ENCODE measurements around the gene EMILIN1. TPM values are rescaled to one million over a fixed set of nuclear protein-coding genes. Genes with fewer than 3 reads are reported as not detected.

Gene EMILIN1
- total RNA-seq, 5 donors from 2014 or later (not counting 1 experiment from before 2014, with no cell fraction given): 0.28 to 1.1 (median 0.85) TPM

DNA sequence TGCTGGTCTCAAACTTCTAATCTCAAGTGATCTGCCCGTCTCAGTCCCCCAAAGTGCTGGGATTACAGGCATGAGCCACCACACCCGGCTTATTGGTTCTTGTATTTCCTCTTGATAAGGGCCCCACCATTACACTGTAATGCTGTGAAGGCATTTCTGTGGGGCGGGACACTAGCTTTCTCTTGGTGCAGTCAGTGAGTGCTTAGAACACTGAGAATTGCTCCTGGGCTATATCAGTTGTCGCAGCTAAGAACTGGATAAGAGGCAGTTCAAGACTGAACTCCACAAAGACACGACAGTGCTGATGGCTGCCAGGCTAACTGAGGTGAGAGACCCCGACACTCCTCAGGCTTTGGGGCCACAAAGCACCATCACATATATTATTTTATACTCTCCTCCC, 10.2 kb downstream of the EMILIN1 start:
- Histone ChIP-seq H3K27me3 (replicated peaks in 1 of 2; ENCODE audit: control insufficient read depth in 2 of 2, extremely low read depth in 1 of 2, insufficient read depth in 2 of 2, low read length in 1 of 2) (peaks cover 0 to 4% of the 10 kb centered on the region in 2 experiments), H3K4me3 (ENCODE audit: control insufficient read depth in 1 of 2, extremely low read depth in 1 of 2, low read length in 1 of 2) (no peak overlapping the region), H3K9me3 (no peaks in the 10 kb centered on the region), H3K4me1 (ENCODE audit: control insufficient read depth in 1 of 2, extremely low read depth in 1 of 2, insufficient read depth in 2 of 2, low read length in 2 of 2) (peaks cover 2 to 26% of the 10 kb centered on the region in 2 experiments), H3K36me3 (ENCODE audit: control insufficient read depth in 2 of 2, extremely low read depth in 1 of 2, insufficient read depth in 1 of 2, low read length in 1 of 2) (no peaks in the 10 kb centered on the region), H3K27ac (ENCODE audit: low read length) (no peak overlapping the region)
- DNase-seq (no peak), ATAC-seq (replicated peaks in 1 of 4) (no peak)
- ChIA-PET POLR2A (no interaction called here), CTCF (interaction anchor here (0.6 to 1.3 kb wide), 4 partner anchors 9 to 55 kb away, joined by 3 to 11 read pairs (median 4); partner anchors contain the start of gene ABHD1 (in 1 of the 2))
- Mint-ChIP-seq H3K4me1 (peaks cover 17 to 20% (median 20%) of the 10 kb centered on the region in 3 donors), H3K27ac (no peak overlapping the region), H3K27me3 (no peaks in the 10 kb centered on the region), H3K9me3 (no peaks in the 10 kb centered on the region), H3K36me3 (peaks cover 3% of the 10 kb centered on the region), H3K4me3 (no peak overlapping the region)
- WGBS (ENCODE audit: insufficient coverage): 100% methylated on average over 2 of the region's 6 CpGs

DNA sequence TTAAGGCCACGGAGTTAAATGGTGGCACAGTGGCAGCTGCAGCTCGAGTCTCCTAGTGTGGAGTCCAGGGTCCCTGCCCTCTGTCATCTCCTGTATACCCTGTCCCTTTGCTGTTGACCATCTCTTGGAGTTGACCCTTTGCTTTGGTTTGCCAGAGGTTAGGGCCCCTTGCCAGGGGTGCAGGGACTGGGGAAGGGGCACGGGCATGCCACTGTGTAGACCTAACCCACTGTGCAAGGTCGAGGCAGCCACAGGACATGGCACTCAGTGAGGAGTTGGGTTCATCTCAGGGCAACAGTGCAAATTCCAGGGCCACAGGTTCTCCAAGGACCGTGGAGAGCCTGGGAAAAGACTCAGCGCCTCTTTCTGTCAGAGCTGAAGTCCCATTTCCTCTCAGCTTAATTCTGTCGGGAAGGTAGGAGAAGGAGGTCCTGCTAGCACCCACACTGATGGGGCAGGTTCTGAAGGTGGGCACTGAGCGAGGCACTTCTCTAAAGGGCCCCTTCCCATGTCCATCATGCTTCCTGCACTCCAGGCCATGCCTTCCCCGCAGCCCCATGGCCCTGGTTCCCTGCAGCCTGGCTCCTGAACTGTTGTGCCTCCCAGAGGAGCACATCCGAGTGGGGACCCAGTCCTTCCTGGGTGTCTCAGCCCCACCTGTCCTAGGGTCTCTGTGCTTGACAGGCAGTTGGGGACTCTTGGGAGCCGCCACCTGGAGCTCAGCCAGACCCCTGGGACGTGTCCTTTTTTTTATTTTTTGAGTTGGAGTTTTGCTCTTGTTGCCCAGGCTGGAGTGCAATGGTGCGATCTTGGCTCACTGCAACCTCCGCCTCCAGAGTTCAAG, 10.9 kb downstream of the EMILIN1 start:
- Histone ChIP-seq H3K27ac (ENCODE audit: low read length) (no peak overlapping the region), H3K36me3 (ENCODE audit: control insufficient read depth in 2 of 2, extremely low read depth in 1 of 2, insufficient read depth in 1 of 2, low read length in 1 of 2) (no peaks in the 10 kb centered on the region), H3K4me3 (ENCODE audit: control insufficient read depth in 1 of 2, extremely low read depth in 1 of 2, low read length in 1 of 2) (no peak overlapping the region), H3K4me1 (ENCODE audit: control insufficient read depth in 1 of 2, extremely low read depth in 1 of 2, insufficient read depth in 2 of 2, low read length in 2 of 2) (peaks cover 2 to 20% of the 10 kb centered on the region in 2 experiments), H3K27me3 (replicated peaks in 1 of 2; ENCODE audit: control insufficient read depth in 2 of 2, extremely low read depth in 1 of 2, insufficient read depth in 2 of 2, low read length in 1 of 2) (peaks cover 0 to 4% of the 10 kb centered on the region in 2 experiments), H3K9me3 (no peaks in the 10 kb centered on the region)
- Mint-ChIP-seq H3K36me3 (peaks cover 3% of the 10 kb centered on the region), H3K27ac (no peak overlapping the region), H3K4me3 (no peak overlapping the region), H3K27me3 (no peaks in the 10 kb centered on the region), H3K4me1 (peaks cover 14 to 20% (median 20%) of the 10 kb centered on the region in 3 donors), H3K9me3 (no peaks in the 10 kb centered on the region)
- POLR2A ChIA-PET: interaction anchor here (0.6 to 0.7 kb wide), 3 partner anchors 24 to 183 kb away, joined by 3 to 5 read pairs (median 5); no protein-coding TSS in a partner anchor
- WGBS (ENCODE audit: insufficient coverage): 92% methylated on average over 9 of the region's 14 CpGs
- DNase-seq (no peak), ATAC-seq (replicated peaks in 1 of 4) (no peak)
- CTCF ChIA-PET: interaction anchor here (0.6 kb wide), 3 partner anchors 10 to 191 kb away, joined by 3 to 8 read pairs (median 5); no protein-coding TSS in a partner anchor

DNA sequence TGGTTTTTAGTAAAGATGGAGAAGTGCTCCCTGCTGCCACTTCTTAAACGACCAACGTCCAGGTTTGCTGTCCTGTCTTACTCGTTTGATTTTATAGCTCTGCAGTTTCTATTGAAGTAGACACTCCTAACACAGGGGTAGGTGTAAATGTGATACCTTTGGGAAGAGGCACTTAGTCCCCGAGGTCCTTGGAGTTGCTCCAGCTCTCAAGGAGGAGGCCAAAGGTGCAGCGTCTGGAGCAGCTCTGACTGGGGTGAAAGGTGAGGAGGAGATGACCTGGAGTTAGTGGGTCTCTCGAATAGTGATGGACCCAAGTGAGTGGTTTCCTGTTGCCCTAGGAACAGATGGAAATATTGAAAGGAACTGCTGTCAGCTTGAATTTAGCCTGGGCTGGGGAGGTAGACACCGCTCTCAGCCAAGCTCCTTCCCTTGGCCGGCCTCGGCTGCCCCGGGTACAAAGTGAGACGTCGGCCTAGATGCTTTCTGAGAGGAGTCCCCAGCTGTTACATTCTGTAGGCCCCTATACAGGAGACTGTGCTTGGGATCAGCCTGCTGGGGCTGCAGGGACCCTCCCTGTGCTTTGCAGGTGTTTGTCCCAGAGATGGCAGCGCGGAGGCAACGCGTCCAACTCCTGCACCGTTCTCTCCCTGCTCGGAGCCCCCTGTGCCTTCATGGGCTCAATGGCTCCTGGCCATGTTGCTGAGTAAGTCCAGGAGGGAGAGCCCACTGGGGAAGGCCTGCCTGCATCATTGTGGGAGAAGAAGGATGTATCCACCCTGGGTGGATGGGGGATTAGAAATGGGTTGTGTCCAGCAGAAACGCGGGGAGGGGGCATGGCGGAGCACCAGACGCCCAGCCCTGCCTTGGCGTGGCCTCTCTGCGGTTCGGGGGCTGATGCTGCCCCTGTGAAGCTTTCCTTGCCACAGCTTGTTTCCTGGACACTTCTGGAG, 13.6 kb downstream of the EMILIN1 start:
- ATAC-seq (replicated peaks in 1 of 4) (no peak), DNase-seq (no peak)
- Histone ChIP-seq H3K9me3 (no peaks in the 10 kb centered on the region), H3K27me3 (replicated peaks in 1 of 2; ENCODE audit: control insufficient read depth in 2 of 2, extremely low read depth in 1 of 2, insufficient read depth in 2 of 2, low read length in 1 of 2) (peaks cover 0 to 10% of the 10 kb centered on the region in 2 experiments), H3K4me1 (ENCODE audit: control insufficient read depth in 1 of 2, extremely low read depth in 1 of 2, insufficient read depth in 2 of 2, low read length in 2 of 2) (peaks cover 3 to 13% of the 10 kb centered on the region in 2 experiments), H3K36me3 (ENCODE audit: control insufficient read depth in 2 of 2, extremely low read depth in 1 of 2, insufficient read depth in 1 of 2, low read length in 1 of 2) (no peaks in the 10 kb centered on the region), H3K4me3 (ENCODE audit: control insufficient read depth in 1 of 2, extremely low read depth in 1 of 2, low read length in 1 of 2) (no peak overlapping the region), H3K27ac (ENCODE audit: low read length) (no peak overlapping the region)
- Mint-ChIP-seq H3K4me1 (peaks cover 18 to 34% (median 20%) of the 10 kb centered on the region in 3 donors), H3K27ac (no peak overlapping the region), H3K36me3 (peaks cover 3% of the 10 kb centered on the region), H3K9me3 (no peaks in the 10 kb centered on the region), H3K4me3 (no peak overlapping the region), H3K27me3 (no peaks in the 10 kb centered on the region)
- CTCF ChIA-PET: interaction anchor here in 1 of 2 donors (0.6 kb wide), 1 partner anchor 1112 kb away, joined by 3 read pairs; no protein-coding TSS in a partner anchor
- WGBS (ENCODE audit: insufficient coverage): 83% methylated on average over 21 of the region's 25 CpGs
- POLR2A ChIA-PET: interaction anchor here in 1 of 2 donors (0.7 kb wide), 1 partner anchor 137 kb away, joined by 3 read pairs; no protein-coding TSS in a partner anchor

DNA sequence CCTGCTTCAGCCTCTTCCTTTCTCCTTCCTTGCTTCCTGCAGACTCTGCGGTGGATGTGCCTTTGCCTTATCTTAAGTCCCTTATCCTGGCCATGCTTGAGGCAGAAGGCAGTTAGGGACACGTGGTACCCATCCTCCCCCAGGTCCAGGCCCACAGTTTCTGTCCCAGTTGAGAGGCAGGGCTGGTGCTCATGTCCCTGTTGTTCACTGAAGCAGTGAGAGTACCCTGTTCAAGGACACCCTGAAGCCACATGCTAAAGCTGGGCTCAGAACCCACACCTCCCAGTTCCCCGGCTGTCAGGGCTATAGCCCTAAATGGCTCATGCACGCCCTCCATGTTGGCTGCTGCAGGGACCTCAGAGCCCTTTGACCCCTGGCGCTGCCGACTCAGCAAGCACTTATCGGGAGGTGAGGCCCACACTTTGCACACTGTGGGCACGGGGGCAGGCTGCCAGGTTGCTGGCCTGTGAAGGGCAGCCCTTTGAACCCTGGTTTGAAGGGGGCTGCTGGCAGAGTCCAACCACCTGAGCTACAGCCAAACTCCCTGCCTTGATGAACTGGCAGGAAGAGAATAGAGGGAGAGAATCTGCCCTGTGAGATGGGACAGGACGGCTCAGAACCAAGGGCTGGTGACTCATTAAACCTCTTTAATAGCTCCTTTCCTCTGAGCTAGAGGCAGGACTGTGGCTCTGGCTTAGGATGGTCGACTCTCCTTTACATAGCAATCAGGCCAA, 14.4 kb downstream of the EMILIN1 start:
- peaks cover 3% of the 10 kb centered on the region for H3K36me3 Mint-ChIP-seq

DNA sequence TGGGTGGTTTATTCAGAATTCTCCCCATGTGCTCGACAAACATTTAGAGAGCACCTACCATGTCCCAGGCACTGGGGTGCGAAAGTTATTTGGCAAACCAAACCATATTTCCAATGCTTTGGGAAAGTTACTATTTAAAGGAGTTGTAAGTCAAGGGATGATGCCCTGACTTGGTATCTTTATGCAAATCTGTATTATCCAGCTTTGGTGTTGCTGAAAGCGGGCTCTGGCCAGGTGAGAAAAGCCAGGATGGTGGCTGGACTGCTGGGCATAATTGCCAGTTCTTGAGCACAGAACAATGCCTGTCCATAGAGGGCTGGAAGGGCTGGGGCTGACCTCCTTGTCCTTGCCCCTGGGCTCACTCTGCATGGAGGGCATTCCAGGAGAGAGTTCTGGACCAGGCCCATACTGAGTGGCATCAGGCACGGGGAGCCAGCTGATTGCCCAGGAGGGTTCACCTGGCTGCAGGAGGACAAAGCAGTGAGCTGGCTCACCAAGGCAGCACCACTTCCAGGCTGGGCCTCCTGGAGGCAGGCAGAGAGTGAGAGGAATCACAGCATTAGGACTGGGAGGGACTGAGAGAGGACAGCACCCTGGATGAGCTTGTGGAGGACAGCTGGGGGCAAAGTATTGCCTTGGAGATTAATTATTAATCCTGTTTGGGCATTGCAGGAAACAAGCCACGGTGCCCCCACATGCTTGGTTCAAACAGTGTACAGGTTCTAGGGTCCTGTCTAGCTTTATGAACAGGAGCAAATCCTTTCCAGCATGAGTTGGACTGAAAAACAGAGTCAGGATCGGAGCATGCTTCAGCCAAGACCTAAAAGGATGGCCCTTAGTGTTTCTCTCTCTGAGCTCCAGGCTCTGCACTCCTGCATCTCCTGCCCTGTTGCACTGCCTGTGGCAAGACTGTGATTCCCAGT, 15.3 kb downstream of the EMILIN1 start:
- 89% methylated on average over 3 of the region's 6 CpGs for WGBS (ENCODE audit: insufficient coverage)
- POLR2A ChIA-PET: interaction anchor here in 1 of 2 donors (0.6 to 1.1 kb wide), 3 partner anchors 185 to 1843 kb away, joined by 3 to 11 read pairs (median 3); no protein-coding TSS in a partner anchor
- peaks cover 0 to 10% of the 10 kb centered on the region in 2 experiments for H3K27me3 ChIP-seq (replicated peaks in 1 of 2; ENCODE audit: control insufficient read depth in 2 of 2, extremely low read depth in 1 of 2, insufficient read depth in 2 of 2, low read length in 1 of 2)
- Mint-ChIP-seq H3K36me3 (peaks cover 3% of the 10 kb centered on the region), H3K27me3 (no peaks in the 10 kb centered on the region), H3K4me3 (no peak overlapping the region), H3K4me1 (peaks cover 12 to 29% (median 15%) of the 10 kb centered on the region in 3 donors), H3K9me3 (no peaks in the 10 kb centered on the region), H3K27ac (no peak overlapping the region)
- no peak overlapping the region for H3K27ac ChIP-seq (ENCODE audit: low read length)
- no peaks in the 10 kb centered on the region for H3K9me3 ChIP-seq
- H3K36me3 ChIP-seq (ENCODE audit: control insufficient read depth in 2 of 2, extremely low read depth in 1 of 2, insufficient read depth in 1 of 2, low read length in 1 of 2): no peaks in the 10 kb centered on the region
- CTCF ChIA-PET: interaction anchor here in 1 of 2 donors (1.0 kb wide), 1 partner anchor 186 kb away, joined by 4 read pairs; no protein-coding TSS in a partner anchor
- ATAC-seq (replicated peaks in 1 of 4) (no peak), DNase-seq (no peak)
- H3K4me3 ChIP-seq (ENCODE audit: control insufficient read depth in 1 of 2, extremely low read depth in 1 of 2, low read length in 1 of 2): no peak overlapping the region
- H3K4me1 ChIP-seq (ENCODE audit: control insufficient read depth in 1 of 2, extremely low read depth in 1 of 2, insufficient read depth in 2 of 2, low read length in 2 of 2): peaks cover 2 to 9% of the 10 kb centered on the region in 2 experiments

More for the DNA sequence above, 14.4 kb downstream of the EMILIN1 start:
- H3K36me3 ChIP-seq (ENCODE audit: control insufficient read depth in 2 of 2, extremely low read depth in 1 of 2, insufficient read depth in 1 of 2, low read length in 1 of 2): no peaks in the 10 kb centered on the region
- no peaks in the 10 kb centered on the region for H3K9me3 Mint-ChIP-seq
- H3K27ac ChIP-seq (ENCODE audit: low read length): no peak overlapping the region
- no peak overlapping the region for H3K4me3 Mint-ChIP-seq
- ChIA-PET POLR2A (interaction anchor here in 1 of 2 donors (0.6 to 0.7 kb wide), 2 partner anchors 138 to 186 kb away, joined by 3 to 11 read pairs; no protein-coding TSS in a partner anchor), CTCF (interaction anchor here in 1 of 2 donors (1.0 kb wide), 1 partner anchor 187 kb away, joined by 4 read pairs; no protein-coding TSS in a partner anchor)
- peaks cover 12 to 29% (median 15%) of the 10 kb centered on the region in 3 donors for H3K4me1 Mint-ChIP-seq
- H3K9me3 ChIP-seq: no peaks in the 10 kb centered on the region
- WGBS (ENCODE audit: insufficient coverage): 77% methylated on average over 8 of the region's 10 CpGs
- no peak overlapping the region for H3K4me3 ChIP-seq (ENCODE audit: control insufficient read depth in 1 of 2, extremely low read depth in 1 of 2, low read length in 1 of 2)
- peaks cover 0 to 10% of the 10 kb centered on the region in 2 experiments for H3K27me3 ChIP-seq (replicated peaks in 1 of 2; ENCODE audit: control insufficient read depth in 2 of 2, extremely low read depth in 1 of 2, insufficient read depth in 2 of 2, low read length in 1 of 2)
- no peak for ATAC-seq (replicated peaks in 1 of 4)
- no peak overlapping the region for H3K27ac Mint-ChIP-seq
- H3K4me1 ChIP-seq (ENCODE audit: control insufficient read depth in 1 of 2, extremely low read depth in 1 of 2, insufficient read depth in 2 of 2, low read length in 2 of 2): peaks cover 2 to 9% of the 10 kb centered on the region in 2 experiments
- no peak for DNase-seq
- H3K27me3 Mint-ChIP-seq: no peaks in the 10 kb centered on the region

Data from T-cell (primary cell).